Measurements from ENCODE around the gene MYO10.

DNA sequence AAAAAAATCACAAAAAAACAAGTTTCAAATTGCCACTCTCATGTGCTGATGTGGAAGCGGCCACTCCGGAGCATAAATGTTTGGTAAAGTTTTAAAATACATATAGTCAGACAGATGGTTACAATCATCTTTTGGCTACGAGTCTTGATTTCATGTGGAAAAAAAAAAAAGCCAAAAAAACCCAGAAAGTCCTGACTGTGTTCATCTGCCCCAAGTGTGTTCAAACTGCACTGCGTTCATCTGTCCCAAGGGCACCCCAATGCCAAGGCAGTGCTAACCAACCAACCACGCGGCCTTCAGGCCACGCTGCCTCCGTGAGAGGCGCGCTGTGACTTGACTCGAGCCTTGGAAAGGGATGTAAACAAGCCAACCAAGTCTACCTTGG is 127.1 kb downstream of the MYO10 start:
- TF ChIP-seq, protein P1, sequence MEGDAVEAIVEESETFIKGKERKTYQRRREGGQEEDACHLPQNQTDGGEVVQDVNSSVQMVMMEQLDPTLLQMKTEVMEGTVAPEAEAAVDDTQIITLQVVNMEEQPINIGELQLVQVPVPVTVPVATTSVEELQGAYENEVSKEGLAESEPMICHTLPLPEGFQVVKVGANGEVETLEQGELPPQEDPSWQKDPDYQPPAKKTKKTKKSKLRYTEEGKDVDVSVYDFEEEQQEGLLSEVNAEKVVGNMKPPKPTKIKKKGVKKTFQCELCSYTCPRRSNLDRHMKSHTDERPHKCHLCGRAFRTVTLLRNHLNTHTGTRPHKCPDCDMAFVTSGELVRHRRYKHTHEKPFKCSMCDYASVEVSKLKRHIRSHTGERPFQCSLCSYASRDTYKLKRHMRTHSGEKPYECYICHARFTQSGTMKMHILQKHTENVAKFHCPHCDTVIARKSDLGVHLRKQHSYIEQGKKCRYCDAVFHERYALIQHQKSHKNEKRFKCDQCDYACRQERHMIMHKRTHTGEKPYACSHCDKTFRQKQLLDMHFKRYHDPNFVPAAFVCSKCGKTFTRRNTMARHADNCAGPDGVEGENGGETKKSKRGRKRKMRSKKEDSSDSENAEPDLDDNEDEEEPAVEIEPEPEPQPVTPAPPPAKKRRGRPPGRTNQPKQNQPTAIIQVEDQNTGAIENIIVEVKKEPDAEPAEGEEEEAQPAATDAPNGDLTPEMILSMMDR (IDR thresholded peaks at IDR 0.05; ENCODE audit: poor library complexity): no peak
- no peak for TF ChIP-seq EZH2phosphoT487 (IDR thresholded peaks at IDR 0.05; ENCODE audit: low read depth, severe bottlenecking, unreplicated experiment)
